HCT116 (cell line): Measurements from ENCODE around the gene INTS6.

Experiments used
- EZH2 ChIP-seq: fragments of 200-600 bp; sonication (generic); IDR thresholded peaks from 2 replicates; pipeline ENCODE4 v1.6.1; 2017; ENCODE audit warnings: antibody characterized with exemption, mixed run types
- FOSL1 ChIP-seq: IDR thresholded peaks from 2 replicates; pipeline ENCODE4 v1.6.1; 2012; ENCODE audit warnings: low read depth
- JUND ChIP-seq: IDR thresholded peaks from 2 replicates; pipeline ENCODE4 v1.6.1; 2012
- POLR2A ChIP-seq: IDR thresholded peaks from 2 replicates; pipeline ENCODE4 v1.7.0; 2011; ENCODE audit warnings: borderline replicate concordance; ENCODE audit not compliant: insufficient read depth, insufficient read length; ENCODE audit errors: extremely low read depth
- POLR2AphosphoS5 ChIP-seq: IDR thresholded peaks from 2 replicates; pipeline ENCODE4 v1.6.1; 2011; ENCODE audit warnings: mild to moderate bottlenecking, low read depth, low read length, moderate library complexity
- SIN3A ChIP-seq: IDR thresholded peaks from 2 replicates; pipeline ENCODE4 v1.6.1; 2012; ENCODE audit warnings: low read depth
- SP1 ChIP-seq: IDR thresholded peaks from 2 replicates; pipeline ENCODE4 v1.6.1; 2012; ENCODE audit warnings: low read depth
- SRF ChIP-seq: IDR thresholded peaks from 2 replicates; pipeline ENCODE4 v1.6.1; 2012; ENCODE audit warnings: low read depth
- TCF7L2 ChIP-seq: IDR thresholded peaks from 2 replicates; pipeline ENCODE4 v1.7.0; 2011; ENCODE audit warnings: borderline replicate concordance, inconsistent platforms; ENCODE audit not compliant: insufficient read depth, insufficient read length; ENCODE audit errors: extremely low read depth
- YY1 ChIP-seq: IDR thresholded peaks from 2 replicates; pipeline ENCODE4 v1.6.1; 2011; ENCODE audit warnings: low read length, low read depth, moderate library complexity, mild to moderate bottlenecking; ENCODE audit not compliant: insufficient replicate concordance; ENCODE audit errors: extremely low read depth
- ZNF274 ChIP-seq: fragments of 200-500 bp; sonication (Bioruptor generic); IDR thresholded peaks from 2 replicates; pipeline ENCODE4 v1.6.1; 2014; ENCODE audit warnings: mild to moderate bottlenecking, low read depth, low read length, inconsistent platforms
- TF ChIP-seq, protein P1 (sequence below), 3 experiments: fragments of 200-600 bp in 1 of 3; sonication (generic) in 1 of 3; IDR thresholded peaks in 2 of 3; conservative IDR thresholded peaks in 1 of 3; 2 replicates each; pipeline ENCODE4 v1.5.1; 2012 to 2017; ENCODE audit warnings: low read depth in 2 of 3, low read length in 2 of 3, antibody characterized with exemption in 1 of 3, borderline replicate concordance in 1 of 3, control low read depth in 1 of 3, mild to moderate bottlenecking in 1 of 3, mixed read lengths in 1 of 3, mixed run types in 1 of 3, moderate library complexity in 1 of 3; ENCODE audit not compliant: insufficient read depth in 1 of 3
- TF ChIP-seq, protein P2 (sequence below): IDR thresholded peaks from 2 replicates; pipeline ENCODE4 v1.6.1; 2011; ENCODE audit warnings: mild to moderate bottlenecking, low read length, moderate library complexity; ENCODE audit not compliant: insufficient replicate concordance; ENCODE audit errors: extremely low read depth
- TF ChIP-seq, protein P3 (sequence below): IDR thresholded peaks from 2 replicates; pipeline ENCODE4 v1.6.1; 2012

DNA sequence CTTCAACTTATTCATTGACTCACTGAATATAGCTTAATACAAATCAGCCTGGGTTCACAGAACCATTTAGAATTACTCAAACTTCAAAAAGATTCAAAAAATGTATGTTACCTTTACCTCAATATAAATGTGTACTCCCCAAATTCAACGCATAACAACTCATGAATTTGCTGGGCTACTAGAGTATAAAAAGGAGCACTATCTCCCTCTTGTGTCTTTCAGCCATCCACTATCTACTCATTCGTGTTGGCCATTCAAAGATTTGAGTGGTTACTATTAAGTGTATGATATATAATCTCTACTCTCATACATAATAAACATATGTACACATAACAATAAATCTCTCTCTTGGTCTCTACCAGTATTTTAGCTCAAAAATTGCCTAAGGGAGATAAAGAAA, 20.3 kb downstream of the INTS6 start:
- TF ChIP-seq TCF7L2: no peak
- TF ChIP-seq, protein P1, sequence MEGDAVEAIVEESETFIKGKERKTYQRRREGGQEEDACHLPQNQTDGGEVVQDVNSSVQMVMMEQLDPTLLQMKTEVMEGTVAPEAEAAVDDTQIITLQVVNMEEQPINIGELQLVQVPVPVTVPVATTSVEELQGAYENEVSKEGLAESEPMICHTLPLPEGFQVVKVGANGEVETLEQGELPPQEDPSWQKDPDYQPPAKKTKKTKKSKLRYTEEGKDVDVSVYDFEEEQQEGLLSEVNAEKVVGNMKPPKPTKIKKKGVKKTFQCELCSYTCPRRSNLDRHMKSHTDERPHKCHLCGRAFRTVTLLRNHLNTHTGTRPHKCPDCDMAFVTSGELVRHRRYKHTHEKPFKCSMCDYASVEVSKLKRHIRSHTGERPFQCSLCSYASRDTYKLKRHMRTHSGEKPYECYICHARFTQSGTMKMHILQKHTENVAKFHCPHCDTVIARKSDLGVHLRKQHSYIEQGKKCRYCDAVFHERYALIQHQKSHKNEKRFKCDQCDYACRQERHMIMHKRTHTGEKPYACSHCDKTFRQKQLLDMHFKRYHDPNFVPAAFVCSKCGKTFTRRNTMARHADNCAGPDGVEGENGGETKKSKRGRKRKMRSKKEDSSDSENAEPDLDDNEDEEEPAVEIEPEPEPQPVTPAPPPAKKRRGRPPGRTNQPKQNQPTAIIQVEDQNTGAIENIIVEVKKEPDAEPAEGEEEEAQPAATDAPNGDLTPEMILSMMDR (IDR thresholded peaks at IDR 0.05 in 2 of 3, conservative IDR thresholded peaks at IDR 0.05 in 1 of 3; ENCODE audit: borderline replicate concordance in 1 of 3, insufficient read depth in 1 of 3, low read depth in 2 of 3, low read length in 2 of 3): no peak
- TF ChIP-seq POLR2AphosphoS5: no peak
- TF ChIP-seq ZNF274: no peak
- no peak for TF ChIP-seq SRF
- TF ChIP-seq, protein P2, sequence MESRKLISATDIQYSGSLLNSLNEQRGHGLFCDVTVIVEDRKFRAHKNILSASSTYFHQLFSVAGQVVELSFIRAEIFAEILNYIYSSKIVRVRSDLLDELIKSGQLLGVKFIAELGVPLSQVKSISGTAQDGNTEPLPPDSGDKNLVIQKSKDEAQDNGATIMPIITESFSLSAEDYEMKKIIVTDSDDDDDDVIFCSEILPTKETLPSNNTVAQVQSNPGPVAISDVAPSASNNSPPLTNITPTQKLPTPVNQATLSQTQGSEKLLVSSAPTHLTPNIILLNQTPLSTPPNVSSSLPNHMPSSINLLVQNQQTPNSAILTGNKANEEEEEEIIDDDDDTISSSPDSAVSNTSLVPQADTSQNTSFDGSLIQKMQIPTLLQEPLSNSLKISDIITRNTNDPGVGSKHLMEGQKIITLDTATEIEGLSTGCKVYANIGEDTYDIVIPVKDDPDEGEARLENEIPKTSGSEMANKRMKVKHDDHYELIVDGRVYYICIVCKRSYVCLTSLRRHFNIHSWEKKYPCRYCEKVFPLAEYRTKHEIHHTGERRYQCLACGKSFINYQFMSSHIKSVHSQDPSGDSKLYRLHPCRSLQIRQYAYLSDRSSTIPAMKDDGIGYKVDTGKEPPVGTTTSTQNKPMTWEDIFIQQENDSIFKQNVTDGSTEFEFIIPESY: no peak
- TF ChIP-seq POLR2A: no peak
- TF ChIP-seq EZH2: no peak
- TF ChIP-seq YY1: no peak
- no peak for TF ChIP-seq SP1
- TF ChIP-seq JUND: no peak
- TF ChIP-seq, protein P3, sequence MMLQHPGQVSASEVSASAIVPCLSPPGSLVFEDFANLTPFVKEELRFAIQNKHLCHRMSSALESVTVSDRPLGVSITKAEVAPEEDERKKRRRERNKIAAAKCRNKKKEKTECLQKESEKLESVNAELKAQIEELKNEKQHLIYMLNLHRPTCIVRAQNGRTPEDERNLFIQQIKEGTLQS: no peak
- no peak for TF ChIP-seq FOSL1
- TF ChIP-seq SIN3A: no peak
